Neuronal stem cell (in vitro differentiated cells): ENCODE results near the gene APMAP.

Source experiments
- DNase-seq: peaks from one replicate; pipeline ENCODE4 v3.0.0-alpha.2; 2013; ENCODE audit warnings: low spot score
- H2AFZ ChIP-seq: one replicate; pipeline ENCODE4 v1.6.1; 2013; ENCODE audit warnings: mild to moderate bottlenecking, low read length, inconsistent platforms
- H2AK5ac ChIP-seq: 2 replicates; pipeline ENCODE4 v1.6.1; 2013; ENCODE audit warnings: low read depth, mild to moderate bottlenecking, inconsistent platforms, low read length, moderate library complexity, mixed read lengths
- H2BK120ac ChIP-seq: 2 replicates; pipeline ENCODE4 v1.6.1; 2013; ENCODE audit warnings: low read depth, mild to moderate bottlenecking, inconsistent platforms, low read length, moderate library complexity, mixed read lengths
- H2BK12ac ChIP-seq: one replicate; pipeline ENCODE4 v1.6.1; 2013; ENCODE audit warnings: low read length, inconsistent platforms
- H2BK15ac ChIP-seq: 2 replicates; pipeline ENCODE4 v1.6.1; 2013; ENCODE audit warnings: mild to moderate bottlenecking, low read length, inconsistent platforms, mixed read lengths
- H2BK5ac ChIP-seq: one replicate; pipeline ENCODE4 v1.6.1; 2013; ENCODE audit warnings: inconsistent platforms, mild to moderate bottlenecking, low read length, moderate library complexity
- H3K14ac ChIP-seq: one replicate; pipeline ENCODE4 v1.6.1; 2013; ENCODE audit warnings: low read length, inconsistent platforms
- H3K18ac ChIP-seq: 2 replicates; pipeline ENCODE4 v1.6.1; 2013; ENCODE audit warnings: low read length, inconsistent platforms
- H3K23ac ChIP-seq: 2 replicates; pipeline ENCODE4 v1.6.1; 2013; ENCODE audit warnings: low read depth, mild to moderate bottlenecking, mixed read lengths, low read length, inconsistent platforms; ENCODE audit not compliant: poor library complexity
- H3K27ac ChIP-seq: replicated peaks from 3 replicates; pipeline ENCODE4 v1.5.1; 2013; ENCODE audit warnings: low read length, inconsistent platforms
- H3K27me3 ChIP-seq, 3 experiments: 2 replicates each; pipeline ENCODE4 v1.6.1; 2013; ENCODE audit warnings: low read length in 3 of 3, mild to moderate bottlenecking in 2 of 3, inconsistent platforms in 1 of 3, low read depth in 1 of 3, mixed read lengths in 1 of 3, moderate library complexity in 1 of 3; ENCODE audit not compliant: control insufficient read depth in 3 of 3, insufficient read depth in 3 of 3
- H3K36me3 ChIP-seq, 2 donors: replicated peaks in 1 of 2; 2 replicates each; pipeline ENCODE4 v1.6.1; 2013; ENCODE audit warnings: low read length in 2 of 2; ENCODE audit not compliant: control insufficient read depth in 2 of 2, insufficient read depth in 2 of 2
- H3K4ac ChIP-seq: 2 replicates; pipeline ENCODE4 v1.6.1; 2013; ENCODE audit warnings: inconsistent platforms, mild to moderate bottlenecking, low read length, moderate library complexity
- H3K4me1 ChIP-seq, 2 donors: 1 replicate in 1 of 2; 2 replicates in 1 of 2; pipeline ENCODE4 v1.6.1; 2013; ENCODE audit warnings: low read length in 2 of 2, low read depth in 1 of 2; ENCODE audit not compliant: control insufficient read depth in 2 of 2, insufficient read depth in 1 of 2
- H3K4me2 ChIP-seq: one replicate; pipeline ENCODE4 v1.6.1; 2013; ENCODE audit warnings: mild to moderate bottlenecking, low read length, inconsistent platforms; ENCODE audit not compliant: insufficient read depth, poor library complexity, severe bottlenecking
- H3K4me3 ChIP-seq, 2 donors: 2 replicates each; pipeline ENCODE4 v1.5.1; 2013; ENCODE audit warnings: low read length in 2 of 2, mild to moderate bottlenecking in 2 of 2, inconsistent platforms in 1 of 2, moderate library complexity in 1 of 2
- H3K79me1 ChIP-seq: one replicate; pipeline ENCODE4 v1.6.1; 2013; ENCODE audit warnings: low read depth, mild to moderate bottlenecking, inconsistent platforms, low read length, moderate library complexity
- H3K9ac ChIP-seq: one replicate; pipeline ENCODE4 v1.6.1; 2013; ENCODE audit warnings: mild to moderate bottlenecking, low read depth, low read length, inconsistent platforms; ENCODE audit not compliant: poor library complexity
- H3K9me3 ChIP-seq, 2 donors: replicated peaks in 1 of 2; 2 replicates each; pipeline versions ENCODE3 to v1.6.1; 2013; ENCODE audit warnings: low read length in 2 of 2, mild to moderate bottlenecking in 2 of 2, inconsistent platforms in 1 of 2, low read depth in 1 of 2, mixed read lengths in 1 of 2, moderate library complexity in 1 of 2; ENCODE audit not compliant: control insufficient read depth in 2 of 2, insufficient read depth in 1 of 2
- H4K8ac ChIP-seq: one replicate; pipeline ENCODE4 v1.6.1; 2013; ENCODE audit warnings: low read depth, mild to moderate bottlenecking, inconsistent platforms, low read length, moderate library complexity
- H4K91ac ChIP-seq: one replicate; pipeline ENCODE4 v1.6.1; 2013; ENCODE audit warnings: low read length, low read depth, mild to moderate bottlenecking, inconsistent platforms; ENCODE audit not compliant: poor library complexity
- WGBS, 2 donors: extraction: QIAGEN DNeasy Blood & Tissue Kit; methylation state at CpG; one replicate each; pipeline ENCODE4 v1.1.7; 2013; ENCODE audit warnings: missing lambda C conversion rate in 2 of 2, mixed read lengths in 1 of 2; ENCODE audit not compliant: insufficient read length in 2 of 2, insufficient replicate concordance in 1 of 2; ENCODE audit errors: extremely low coverage in 2 of 2; 5-methylcytosine and 5-hydroxymethylcytosine counted together

Gene APMAP

GRCh38 chr20:24956001-24956841, 36.3 kb downstream of the APMAP start:
- Histone ChIP-seq H2BK5ac (no peak overlapping the region), H3K23ac (no peak overlapping the region), H3K4me3 (no peak overlapping the region), H2AFZ (no peak overlapping the region), H3K14ac (no peak overlapping the region), H2BK120ac (no peak overlapping the region), H3K9ac (no peak overlapping the region), H3K79me1 (peaks cover 2% of the 10 kb centered on the region), H2BK12ac (no peak overlapping the region), H3K36me3 (peaks cover 13 to 47% of the 10 kb centered on the region in 2 donors), H3K4me2 (no peak overlapping the region), H4K91ac (no peak overlapping the region), H2AK5ac (peak overlapping the region; percentile 47), H3K9me3 (no peaks in the 10 kb centered on the region), H2BK15ac (no peak overlapping the region), H4K8ac (no peak overlapping the region), H3K4ac (no peak overlapping the region), H3K18ac (no peak overlapping the region), H3K4me1 (peaks cover 0 to 2% of the 10 kb centered on the region in 2 donors), H3K27ac (no peak overlapping the region), H3K27me3 (no peaks in the 10 kb centered on the region)
- WGBS, 2 donors: no CpG with 5 or more reads among the region's 22 CpGs
- DNase-seq: no peak

GRCh38 chr20:24955045-24955444, 37.5 kb downstream of the APMAP start:
- Histone ChIP-seq H3K79me1 (peaks cover 2% of the 10 kb centered on the region), H2BK120ac (no peak overlapping the region), H3K27ac (no peak overlapping the region), H2BK15ac (no peak overlapping the region), H3K9ac (no peak overlapping the region), H2BK5ac (no peak overlapping the region), H3K23ac (no peak overlapping the region), H4K8ac (no peak overlapping the region), H3K18ac (no peak overlapping the region), H3K4me1 (peaks cover 0 to 2% of the 10 kb centered on the region in 2 donors), H2AFZ (no peak overlapping the region), H3K9me3 (no peaks in the 10 kb centered on the region), H2AK5ac (no peak overlapping the region), H3K27me3 (no peaks in the 10 kb centered on the region), H3K4me2 (no peak overlapping the region), H3K14ac (no peak overlapping the region), H3K36me3 (peaks cover 9 to 36% of the 10 kb centered on the region in 2 donors), H2BK12ac (no peak overlapping the region), H3K4me3 (no peak overlapping the region), H4K91ac (no peak overlapping the region), H3K4ac (no peak overlapping the region)
- no CpG with 5 or more reads among the region's 3 CpGs for WGBS, 2 donors
- no peak for DNase-seq

- H2BK5ac ChIP-seq: no peak overlapping the region
- H3K79me1 ChIP-seq: peaks cover 2% of the 10 kb centered on the region
- H3K4me2 ChIP-seq: no peak overlapping the region
- H3K18ac ChIP-seq: no peak overlapping the region
- H2BK120ac ChIP-seq: no peak overlapping the region
- no peak overlapping the region for H2AFZ ChIP-seq
- peaks cover 8 to 31% of the 10 kb centered on the region in 2 donors for H3K36me3 ChIP-seq
- H3K27ac ChIP-seq: no peak overlapping the region
- no peak overlapping the region for H4K8ac ChIP-seq
- H3K9me3 ChIP-seq: no peaks in the 10 kb centered on the region
- no peak overlapping the region for H3K9ac ChIP-seq
- no peak overlapping the region for H2BK12ac ChIP-seq
- H3K14ac ChIP-seq: no peak overlapping the region
- peaks cover 0 to 2% of the 10 kb centered on the region in 2 donors for H3K4me1 ChIP-seq
- H4K91ac ChIP-seq: no peak overlapping the region
- no peak overlapping the region for H3K4me3 ChIP-seq
- no peaks in the 10 kb centered on the region for H3K27me3 ChIP-seq
- no CpG with 5 or more reads among the region's 2 CpGs for WGBS, 2 donors
- H3K4ac ChIP-seq: no peak overlapping the region
- no peak overlapping the region for H3K23ac ChIP-seq
- DNase-seq: no peak
- H2BK15ac ChIP-seq: no peak overlapping the region
- no peak overlapping the region for H2AK5ac ChIP-seq
These were observed 38.0 kb downstream of the APMAP start for GRCh38 chr20:24954566-24954965.

GRCh38 chr20:24954151-24954550, 38.4 kb downstream of the APMAP start:
- Histone ChIP-seq H2BK15ac (no peak overlapping the region), H2AFZ (no peak overlapping the region), H2AK5ac (no peak overlapping the region), H3K27ac (no peak overlapping the region), H3K4me2 (no peak overlapping the region), H3K18ac (no peak overlapping the region), H2BK5ac (no peak overlapping the region), H3K4me1 (peaks cover 0 to 2% of the 10 kb centered on the region in 2 donors), H3K4ac (no peak overlapping the region), H2BK120ac (no peak overlapping the region), H3K4me3 (no peak overlapping the region), H4K91ac (no peak overlapping the region), H3K79me1 (peaks cover 2% of the 10 kb centered on the region), H3K9ac (no peak overlapping the region), H4K8ac (no peak overlapping the region), H3K27me3 (no peaks in the 10 kb centered on the region), H3K23ac (no peak overlapping the region), H3K36me3 (peaks cover 7 to 27% of the 10 kb centered on the region in 2 donors), H3K14ac (no peak overlapping the region), H2BK12ac (no peak overlapping the region), H3K9me3 (no peaks in the 10 kb centered on the region)
- DNase-seq: no peak
- no CpG with 5 or more reads among the region's 8 CpGs for WGBS, 2 donors
